ENCODE measurements around the gene NAT8L.

The NAT8L gene

DNA sequence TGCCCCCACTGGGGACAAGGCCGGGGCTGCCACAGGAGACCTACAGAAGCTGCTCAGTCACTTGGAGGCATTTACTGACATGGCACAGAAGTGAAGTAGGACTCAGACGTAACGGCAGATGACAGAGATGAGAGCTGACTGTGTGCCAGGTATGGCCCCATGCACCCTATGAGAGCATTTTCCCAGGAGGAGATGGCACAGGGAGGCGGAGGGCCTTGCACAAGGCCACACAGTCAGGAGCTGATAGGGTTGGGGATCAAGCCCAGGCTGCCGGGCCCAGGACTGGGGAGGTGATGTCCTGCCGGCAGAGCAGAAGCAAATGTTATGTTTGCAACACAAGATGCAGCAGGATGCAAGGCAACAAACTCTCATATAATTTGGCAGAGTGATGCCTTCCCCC is 34.1 kb downstream of the NAT8L start:
- H3K4me1 ChIP-seq: no peaks in the 10 kb centered on the region
- TF ChIP-seq, protein P1, sequence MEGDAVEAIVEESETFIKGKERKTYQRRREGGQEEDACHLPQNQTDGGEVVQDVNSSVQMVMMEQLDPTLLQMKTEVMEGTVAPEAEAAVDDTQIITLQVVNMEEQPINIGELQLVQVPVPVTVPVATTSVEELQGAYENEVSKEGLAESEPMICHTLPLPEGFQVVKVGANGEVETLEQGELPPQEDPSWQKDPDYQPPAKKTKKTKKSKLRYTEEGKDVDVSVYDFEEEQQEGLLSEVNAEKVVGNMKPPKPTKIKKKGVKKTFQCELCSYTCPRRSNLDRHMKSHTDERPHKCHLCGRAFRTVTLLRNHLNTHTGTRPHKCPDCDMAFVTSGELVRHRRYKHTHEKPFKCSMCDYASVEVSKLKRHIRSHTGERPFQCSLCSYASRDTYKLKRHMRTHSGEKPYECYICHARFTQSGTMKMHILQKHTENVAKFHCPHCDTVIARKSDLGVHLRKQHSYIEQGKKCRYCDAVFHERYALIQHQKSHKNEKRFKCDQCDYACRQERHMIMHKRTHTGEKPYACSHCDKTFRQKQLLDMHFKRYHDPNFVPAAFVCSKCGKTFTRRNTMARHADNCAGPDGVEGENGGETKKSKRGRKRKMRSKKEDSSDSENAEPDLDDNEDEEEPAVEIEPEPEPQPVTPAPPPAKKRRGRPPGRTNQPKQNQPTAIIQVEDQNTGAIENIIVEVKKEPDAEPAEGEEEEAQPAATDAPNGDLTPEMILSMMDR (IDR thresholded peaks at IDR 0.05; ENCODE audit: low read depth, low read length): no peak
- no peaks in the 10 kb centered on the region for H3K9me3 ChIP-seq
- no peak overlapping the region for H3K4me3 ChIP-seq (ENCODE audit: low read depth, low read length)
- DNase-seq: no peak
- no peaks in the 10 kb centered on the region for H3K27me3 ChIP-seq
- no peaks in the 10 kb centered on the region for H3K36me3 ChIP-seq

DNA sequence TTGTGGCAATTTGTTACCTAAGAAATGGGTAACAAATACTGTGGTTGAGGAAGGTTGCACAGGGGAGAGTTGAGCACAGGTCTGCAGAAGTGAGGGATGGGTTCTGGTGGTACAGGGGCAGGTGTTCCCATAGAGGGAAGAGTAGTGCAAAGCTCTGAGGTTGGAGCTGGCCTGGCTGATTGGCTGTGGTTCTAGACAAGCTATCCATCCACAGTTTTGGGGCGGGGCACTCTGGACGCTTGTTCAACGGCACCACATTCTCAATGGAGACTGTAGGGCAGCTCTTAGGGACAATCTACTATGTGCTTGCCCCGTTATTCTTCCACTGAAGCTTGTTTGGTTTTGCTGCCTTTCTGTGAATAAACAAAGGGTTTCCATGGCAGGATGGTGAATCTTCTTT is 35.4 kb downstream of the NAT8L start:
- H3K36me3 ChIP-seq: no peaks in the 10 kb centered on the region
- TF ChIP-seq, protein P1 (IDR thresholded peaks at IDR 0.05; ENCODE audit: low read depth, low read length): no peak
- no peaks in the 10 kb centered on the region for H3K9me3 ChIP-seq
- no peaks in the 10 kb centered on the region for H3K4me1 ChIP-seq
- no peak overlapping the region for H3K4me3 ChIP-seq (ENCODE audit: low read depth, low read length)
- no peak for DNase-seq
- H3K27me3 ChIP-seq: 0 out of 2 replicates have a peak, but pooled peaks cover under 1% of the 10 kb centered on the region

DNA sequence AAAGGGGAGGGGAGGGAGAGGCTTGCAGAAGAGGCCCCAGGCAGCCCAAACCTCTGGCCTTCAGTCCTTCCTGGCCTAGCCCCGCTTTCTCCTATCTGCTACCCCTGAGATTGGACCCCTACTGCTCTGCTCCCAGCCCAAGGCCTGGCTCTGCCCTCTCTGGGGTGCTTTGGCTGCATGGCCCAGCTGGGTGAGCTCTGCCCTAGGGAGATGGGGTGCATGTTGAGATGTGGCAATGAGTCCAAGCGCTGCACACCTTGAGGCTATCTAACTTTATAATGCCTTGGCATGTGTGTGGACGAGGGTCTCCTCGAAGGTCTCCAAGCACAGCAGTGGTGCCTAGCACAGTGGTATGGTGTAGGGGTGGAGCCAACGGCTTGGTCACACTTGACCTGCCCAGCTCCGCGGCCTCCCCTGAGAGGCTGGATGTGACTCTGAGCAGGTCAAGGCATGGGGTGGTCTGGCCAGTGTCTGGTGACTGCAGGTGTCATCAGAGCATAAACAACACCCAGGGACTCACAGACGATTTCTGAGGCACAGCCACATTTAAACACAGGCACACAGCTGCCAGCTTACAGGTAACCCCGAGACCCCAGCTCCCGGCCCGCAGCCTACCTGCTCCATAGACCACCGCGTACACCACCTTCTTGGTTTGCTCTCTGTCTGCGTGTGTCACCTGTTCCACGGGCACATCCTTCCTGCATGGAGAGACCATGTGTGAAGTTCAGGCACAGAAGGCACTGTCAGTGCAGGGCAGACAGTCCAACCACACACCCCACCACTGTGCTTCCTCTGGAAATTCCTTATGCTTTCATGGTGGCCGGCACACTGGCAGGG is 36.3 kb downstream of the NAT8L start:
- no peak for DNase-seq
- TF ChIP-seq, protein P1 (IDR thresholded peaks at IDR 0.05; ENCODE audit: low read depth, low read length): no peak
- H3K4me1 ChIP-seq: no peaks in the 10 kb centered on the region
- H3K36me3 ChIP-seq: no peaks in the 10 kb centered on the region
- H3K27me3 ChIP-seq: 0 out of 2 replicates have a peak, but pooled peaks cover 2% of the 10 kb centered on the region
- no peak overlapping the region for H3K4me3 ChIP-seq (ENCODE audit: low read depth, low read length)
- no peaks in the 10 kb centered on the region for H3K9me3 ChIP-seq

DNA sequence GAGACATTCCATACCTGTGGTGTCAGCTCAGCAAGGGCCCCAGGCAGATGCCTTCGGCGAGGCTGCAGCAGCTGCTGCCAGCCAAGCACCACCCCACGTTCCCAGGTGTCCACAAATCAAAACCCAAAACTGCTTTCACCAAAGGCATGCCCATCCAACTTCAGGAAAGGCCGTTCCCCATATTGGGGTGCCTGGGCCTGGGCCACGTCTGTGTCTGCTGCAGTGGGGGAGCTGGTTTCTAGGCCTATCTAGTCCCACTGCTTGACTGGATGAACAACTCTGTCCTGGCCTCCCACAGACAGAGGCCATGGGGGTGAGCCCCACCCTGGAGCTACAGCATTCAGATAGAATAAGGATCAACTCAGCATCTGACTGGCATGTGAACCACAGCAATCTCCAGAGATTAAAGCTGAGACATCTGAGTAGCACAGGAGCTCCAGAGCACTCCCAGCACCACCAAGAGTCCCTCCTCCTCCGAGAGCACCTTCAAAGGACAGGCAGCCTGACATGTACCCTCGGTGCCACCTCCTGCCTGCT is 37.0 kb downstream of the NAT8L start:
- no peak for DNase-seq
- H3K27me3 ChIP-seq: 0 out of 2 replicates have a peak, but pooled peaks cover 2% of the 10 kb centered on the region
- no peak overlapping the region for H3K4me3 ChIP-seq (ENCODE audit: low read depth, low read length)
- H3K4me1 ChIP-seq: no peaks in the 10 kb centered on the region
- TF ChIP-seq, protein P1 (IDR thresholded peaks at IDR 0.05; ENCODE audit: low read depth, low read length): no peak
- H3K9me3 ChIP-seq: no peaks in the 10 kb centered on the region
- no peaks in the 10 kb centered on the region for H3K36me3 ChIP-seq

DNA sequence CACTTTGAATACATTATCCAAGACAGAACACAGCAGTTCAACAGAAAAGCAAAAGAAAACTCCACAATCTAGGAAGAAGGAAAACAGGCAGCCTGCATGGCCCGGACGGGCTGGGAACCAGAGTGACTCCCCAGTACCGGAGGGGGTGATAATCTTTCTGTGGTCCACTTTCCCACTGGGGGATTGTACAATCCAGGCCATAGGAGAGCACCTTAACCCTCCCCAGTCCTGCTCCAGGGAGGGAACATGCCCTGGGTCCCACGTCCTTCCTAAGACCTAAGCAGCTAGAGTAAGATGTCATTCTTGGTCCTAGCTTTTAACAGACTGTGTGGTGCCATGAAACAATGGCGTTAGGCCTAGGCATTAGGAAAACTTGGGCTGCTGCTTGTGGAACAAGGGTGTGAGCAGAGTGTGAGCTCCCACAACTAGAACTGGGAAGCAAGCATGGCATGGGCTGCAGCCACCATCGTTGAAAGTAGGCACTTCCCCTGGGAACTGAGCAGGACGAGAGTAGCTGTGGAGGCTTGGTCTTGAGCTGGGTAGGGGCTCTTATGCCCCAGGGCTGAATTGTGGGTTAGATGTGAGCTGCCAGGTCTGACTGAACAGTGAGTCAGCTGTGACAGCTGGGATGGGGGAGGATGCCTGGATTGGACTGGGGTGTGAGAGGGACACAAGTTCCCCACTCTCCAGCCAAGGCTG is 42.4 kb downstream of the NAT8L start:
- 0 out of 2 replicates have a peak, but pooled peaks cover 5% of the 10 kb centered on the region for H3K27me3 ChIP-seq
- H3K4me1 ChIP-seq: no peaks in the 10 kb centered on the region
- no peaks in the 10 kb centered on the region for H3K36me3 ChIP-seq
- H3K4me3 ChIP-seq (ENCODE audit: low read depth, low read length): no peak overlapping the region
- TF ChIP-seq, protein P1 (IDR thresholded peaks at IDR 0.05; ENCODE audit: low read depth, low read length): no peak
- peaks cover 4% of the 10 kb centered on the region for H3K9me3 ChIP-seq
- DNase-seq: no peak
